GM21447 (cell line): ENCODE measurements around the gene PRPSAP1.
"Not testable (repeated sequence)": the region's sequence is repeated elsewhere in the genome, so short reads cannot be mapped to it uniquely, and the experiment has no call there.

ENCODE experiments used
- ATAC-seq: cut with Tn5 transposase; IDR thresholded peaks from one replicate; pipeline ENCODE4 v1.9.1; 2021; ENCODE audit not compliant: unreplicated experiment

The PRPSAP1 gene

DNA sequence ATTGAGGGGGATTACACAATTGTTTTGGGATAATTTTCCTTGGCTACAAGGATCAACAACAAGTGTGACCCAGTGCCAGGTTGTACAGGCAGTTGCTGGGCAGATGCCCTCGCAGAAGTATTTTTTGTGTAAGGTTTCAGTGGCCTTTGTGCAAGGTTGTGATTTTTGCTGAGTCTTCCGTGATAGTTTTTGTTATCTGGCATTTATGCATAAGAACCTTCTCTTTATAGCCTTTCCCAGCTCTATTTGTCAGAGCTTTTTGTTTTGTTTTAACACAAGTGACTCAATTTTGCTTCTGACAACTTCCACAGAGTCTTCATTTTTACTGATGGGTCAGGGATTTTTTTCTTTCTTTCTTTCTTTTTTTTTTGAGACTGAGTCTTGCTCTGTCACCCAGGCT is 6.7 kb upstream of the PRPSAP1 start:
- ATAC-seq, result no peak

DNA sequence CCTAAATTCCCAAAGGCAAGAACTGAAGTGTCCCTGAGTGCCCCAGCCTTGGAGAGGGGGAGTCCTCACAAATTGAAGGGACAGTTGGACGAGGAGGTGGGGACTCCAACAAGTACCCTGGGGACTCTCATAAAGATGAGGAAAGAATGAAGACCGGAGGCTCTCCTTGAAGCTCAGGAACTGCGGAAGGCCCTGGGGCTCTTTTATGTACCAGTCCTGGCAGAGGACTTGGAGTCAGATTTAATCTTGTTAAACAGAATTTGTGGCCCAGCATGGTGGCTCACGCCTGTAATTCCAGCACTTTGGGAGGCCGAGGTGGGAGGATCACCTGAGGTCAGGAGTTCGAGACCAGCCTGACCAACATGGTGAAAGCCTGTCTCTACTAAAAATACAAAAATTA is 6.1 kb upstream of the PRPSAP1 start:
- ATAC-seq, result not testable (repeated sequence)

DNA sequence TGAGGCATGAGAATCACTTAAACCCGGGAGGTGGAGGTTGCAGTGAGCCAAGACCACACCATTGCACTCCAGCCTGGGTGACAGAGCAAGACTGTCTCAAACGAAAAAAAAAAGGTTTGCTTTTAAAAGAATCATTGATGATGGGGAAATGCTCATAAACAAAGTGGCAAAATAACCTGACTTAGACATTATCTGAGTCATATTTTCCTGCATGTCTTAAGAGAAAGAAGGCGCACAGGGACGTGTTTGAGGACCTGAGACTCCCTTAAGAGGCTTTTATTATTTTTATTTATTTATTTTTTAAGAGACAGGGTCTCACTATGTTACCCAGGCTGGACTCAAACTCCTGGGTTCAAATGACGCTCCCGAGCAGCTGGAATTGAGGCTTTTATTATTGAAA is 5.7 kb upstream of the PRPSAP1 start:
- no peak for ATAC-seq

DNA sequence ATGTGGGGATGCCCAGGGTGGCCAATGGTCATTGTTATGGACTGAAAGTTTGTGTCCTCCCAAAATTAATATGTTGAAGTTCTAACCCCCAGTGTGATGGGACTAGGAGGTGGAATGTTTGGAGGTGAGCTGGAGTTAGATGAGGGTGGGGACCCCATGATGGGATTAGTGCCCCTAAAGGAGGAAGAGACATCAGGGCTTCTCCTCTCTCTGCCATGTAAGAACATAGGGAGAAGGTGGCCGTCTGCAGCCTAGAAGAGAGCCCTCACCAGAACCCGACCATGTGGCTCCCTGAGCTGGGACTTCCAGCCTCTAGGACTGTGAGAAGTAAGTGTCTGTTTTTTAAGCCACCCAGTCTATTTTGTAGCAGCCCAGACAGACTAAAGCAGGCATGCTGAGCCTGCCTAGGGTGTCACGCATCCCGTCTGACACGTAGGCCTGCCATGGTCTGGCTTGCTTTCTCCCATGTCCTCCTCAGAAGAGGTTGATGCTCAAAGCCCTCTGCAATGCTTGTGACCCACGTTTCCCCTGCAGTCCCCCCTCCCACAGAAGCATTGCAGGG is 4.0 kb upstream of the PRPSAP1 start:
- ATAC-seq, result no peak

DNA sequence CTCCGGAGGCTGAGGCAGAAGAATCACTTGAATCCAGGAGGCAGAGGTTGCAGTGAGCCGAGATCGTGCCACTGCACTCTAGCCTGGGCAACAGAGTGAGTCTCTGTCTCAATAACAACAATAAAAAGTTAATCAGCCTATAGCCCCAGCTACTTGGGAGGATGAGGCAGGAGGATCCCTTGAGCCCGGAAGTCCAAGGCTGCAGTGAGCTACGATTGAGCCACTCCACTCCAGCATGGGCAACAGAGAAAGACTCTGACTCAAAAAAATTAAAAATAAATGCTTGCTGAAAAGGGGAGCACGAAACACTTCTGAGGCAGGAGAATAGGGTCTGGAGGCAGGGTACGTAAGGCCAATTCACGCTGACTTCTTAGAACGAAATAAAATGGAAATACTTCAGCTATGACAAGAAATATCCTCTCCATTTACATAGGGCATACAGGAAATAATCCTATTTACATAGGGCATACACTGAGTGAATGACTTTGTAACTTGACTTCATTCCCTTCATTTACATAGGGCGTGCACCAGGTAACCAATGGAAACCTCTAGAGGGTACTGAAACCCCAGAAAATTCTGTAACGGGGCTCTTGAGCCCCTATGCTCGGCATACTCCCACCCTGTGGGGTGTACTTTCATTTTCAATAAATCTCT is 3.2 kb upstream of the PRPSAP1 start:
- ATAC-seq, result no peak

DNA sequence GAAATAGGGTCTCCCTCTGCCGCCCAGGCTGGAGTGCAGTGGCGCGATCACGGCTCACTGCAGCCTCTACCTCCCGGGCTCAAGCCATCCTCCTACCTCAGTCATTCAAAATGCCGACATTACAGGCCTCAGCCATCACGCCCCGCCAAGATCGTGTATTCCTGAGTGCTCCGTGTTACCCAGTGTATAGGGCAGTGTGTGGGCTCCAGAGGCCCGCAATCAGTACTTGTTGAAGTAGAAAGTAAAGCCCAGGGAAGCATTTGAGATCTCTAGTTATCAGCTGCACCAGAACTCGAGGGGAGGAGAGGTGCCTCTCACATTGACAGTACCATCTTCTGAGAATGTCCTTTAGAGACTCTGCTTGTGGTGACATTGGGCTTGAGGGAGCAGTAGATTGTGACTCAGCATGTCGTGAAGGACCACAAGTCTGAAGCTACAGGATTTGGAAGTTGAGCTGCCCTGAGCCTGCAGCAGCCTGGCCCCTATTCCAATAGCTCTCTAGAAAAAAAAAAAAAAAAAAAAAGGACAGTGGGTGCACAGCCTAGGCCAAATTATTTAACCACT is 1.1 kb upstream of the PRPSAP1 start:
- ATAC-seq, result no peak

DNA sequence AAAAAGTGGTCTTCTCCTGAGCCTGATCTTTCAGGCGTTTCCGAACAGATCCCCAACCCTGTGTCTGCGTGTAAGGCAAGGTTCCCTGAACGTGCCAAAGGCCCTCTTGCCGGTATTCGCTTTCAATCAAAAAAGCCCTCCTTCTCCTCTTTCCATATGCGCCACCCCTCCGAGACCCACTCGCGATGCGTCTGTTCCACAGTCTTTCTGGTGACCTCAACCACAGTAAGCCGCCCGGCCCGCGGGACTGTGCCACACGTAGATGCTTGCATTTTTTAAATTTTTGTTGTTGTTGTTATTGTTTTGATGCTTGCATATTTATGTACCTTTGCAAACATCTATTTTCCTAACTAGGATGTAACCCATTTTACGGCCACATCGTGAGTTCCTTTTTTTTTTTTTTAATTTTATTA is 607 bp upstream of the PRPSAP1 start:
- ATAC-seq, result no peak

DNA sequence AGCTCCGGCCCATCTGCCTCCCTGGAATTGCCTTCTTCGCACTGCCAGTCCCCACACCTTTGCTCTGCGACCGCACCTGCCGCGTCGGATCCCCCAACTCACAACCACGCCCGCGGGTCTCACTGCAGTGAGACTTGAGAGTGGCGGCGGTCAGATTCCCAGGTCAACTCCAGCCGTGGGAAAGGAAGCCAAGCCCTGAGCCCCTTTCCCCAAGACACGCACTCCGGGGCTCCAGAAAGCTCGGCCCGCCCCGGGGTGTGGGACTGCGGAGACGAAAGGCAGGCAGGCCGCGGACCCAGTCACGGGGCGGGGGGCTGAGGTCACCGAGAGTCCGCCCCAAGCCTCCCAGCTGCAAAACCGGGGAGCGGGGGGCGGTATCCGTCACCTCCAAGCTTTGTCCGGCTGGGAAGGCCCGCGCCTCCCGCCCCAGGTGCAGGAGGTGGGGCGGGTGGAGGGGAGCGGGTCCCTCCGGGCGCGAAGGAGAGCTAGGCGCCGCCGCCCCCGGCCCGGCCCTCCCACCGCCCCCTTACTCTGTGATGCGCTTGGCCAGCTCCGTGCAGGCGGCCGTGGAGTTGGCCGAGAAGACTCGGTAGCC is 615 bp downstream of the PRPSAP1 start:
- peak; percentile 29 for ATAC-seq

DNA sequence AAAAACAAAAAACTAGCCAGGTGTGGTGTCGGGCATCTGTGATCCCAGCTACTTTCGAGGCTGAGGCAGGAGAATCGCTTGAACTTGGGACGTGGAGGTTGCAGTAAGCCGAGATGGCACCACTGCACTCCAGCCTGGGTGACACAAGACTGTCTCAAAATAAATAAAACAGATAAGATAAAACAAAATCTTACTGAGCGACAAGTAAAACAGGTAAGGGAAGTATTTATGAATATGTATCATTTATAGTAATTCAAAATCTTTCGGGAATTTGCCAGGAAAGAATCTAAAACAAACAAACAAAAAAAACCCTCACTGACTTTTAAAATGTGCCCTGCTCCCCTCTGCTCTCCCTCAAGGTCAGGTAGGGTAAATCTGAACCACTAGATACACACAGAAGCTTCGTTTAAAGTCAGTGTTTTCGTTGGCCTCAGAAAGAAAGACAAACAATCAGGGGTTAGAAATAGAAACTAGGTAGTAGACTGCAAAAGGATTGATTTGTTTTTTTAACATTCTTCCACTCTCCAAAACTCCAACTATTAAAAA is 2.1 kb downstream of the PRPSAP1 start:
- no peak for ATAC-seq

DNA sequence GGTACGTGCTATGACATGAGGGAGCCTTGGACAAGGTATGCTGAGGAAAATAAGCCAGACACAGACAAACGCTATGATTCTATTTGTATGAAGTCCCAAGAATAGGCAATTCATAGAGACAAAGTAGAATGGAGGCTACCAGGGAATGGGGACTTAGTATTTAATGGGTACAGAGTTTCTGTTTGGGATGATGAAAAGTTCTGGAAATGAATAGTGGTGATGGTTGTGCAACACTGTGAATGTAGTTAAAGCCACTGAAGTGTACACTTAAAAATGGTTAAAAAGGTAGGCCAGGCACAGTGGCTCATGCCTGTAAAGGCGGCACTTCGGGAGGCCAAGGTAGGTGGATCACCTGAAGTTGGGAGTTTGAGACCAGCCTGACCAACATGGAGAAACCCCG is 3.3 kb downstream of the PRPSAP1 start:
- no peak for ATAC-seq

DNA sequence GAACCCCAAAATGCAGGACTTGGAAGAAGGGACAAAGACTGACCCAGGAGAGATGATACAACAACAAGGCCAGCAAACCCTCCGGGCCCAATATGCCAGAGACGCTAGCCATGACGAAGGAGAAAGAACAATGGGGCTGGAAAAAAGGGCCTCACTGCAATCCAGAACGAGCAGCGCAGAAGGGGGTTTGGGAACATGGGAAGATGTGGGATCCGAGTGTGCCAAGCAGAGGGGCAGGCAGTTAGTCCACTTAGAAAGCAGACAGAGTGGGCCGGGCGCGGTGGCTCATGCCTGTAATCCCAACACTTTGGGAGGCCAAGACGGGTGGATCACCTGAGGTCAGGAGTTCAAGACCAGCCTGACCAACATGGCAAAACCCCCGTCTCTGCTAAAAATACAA is 6.8 kb downstream of the PRPSAP1 start:
- ATAC-seq, result not testable (repeated sequence)

DNA sequence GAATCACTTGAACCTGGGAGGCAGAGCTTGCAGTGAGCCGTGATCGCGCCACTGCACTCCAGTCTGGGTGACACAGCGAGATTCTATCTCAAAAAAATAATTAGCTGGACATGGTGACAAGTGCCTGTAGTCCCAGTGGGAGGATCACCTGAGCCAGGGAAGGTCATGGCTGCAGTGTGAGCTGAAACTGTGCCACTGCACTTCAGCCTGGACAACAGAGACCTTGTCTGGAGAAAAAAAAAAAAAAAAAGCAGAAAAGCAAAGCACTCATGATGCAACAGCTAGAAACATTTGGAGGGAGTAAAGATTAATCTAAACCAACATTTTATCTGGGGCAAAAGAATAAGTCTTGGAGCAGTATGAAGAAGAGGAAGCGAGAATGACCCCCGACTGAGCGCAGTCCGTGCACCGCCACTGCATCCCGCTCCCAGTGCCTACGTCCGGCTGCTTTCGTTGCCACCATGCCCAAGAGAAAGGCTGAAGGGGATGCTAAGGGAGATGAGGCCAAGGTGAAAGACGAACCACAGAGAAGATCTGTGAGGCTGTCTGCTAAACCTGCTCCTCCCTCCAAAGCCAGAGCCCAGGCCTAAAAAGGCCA is 8.2 kb downstream of the PRPSAP1 start:
- no peak for ATAC-seq

DNA sequence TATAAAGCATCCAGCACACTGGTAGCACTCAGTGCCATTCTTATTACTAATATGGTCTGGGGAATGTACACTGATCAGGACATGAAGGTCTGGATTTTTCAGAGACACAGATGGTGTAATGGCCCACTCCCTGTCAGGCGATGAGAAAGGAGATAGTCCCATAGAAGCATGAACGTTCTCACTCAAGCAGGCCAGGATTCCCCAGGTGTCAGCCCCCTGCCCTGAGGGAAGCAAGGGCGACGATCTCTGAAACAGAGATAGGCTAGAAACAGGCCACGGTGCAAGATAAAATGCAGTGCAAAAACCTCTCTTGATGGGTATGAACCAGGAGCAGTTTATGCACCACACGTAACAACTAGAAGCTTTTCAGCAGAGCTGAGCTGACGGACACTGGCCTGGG is 10.6 kb downstream of the PRPSAP1 start:
- no peak for ATAC-seq

DNA sequence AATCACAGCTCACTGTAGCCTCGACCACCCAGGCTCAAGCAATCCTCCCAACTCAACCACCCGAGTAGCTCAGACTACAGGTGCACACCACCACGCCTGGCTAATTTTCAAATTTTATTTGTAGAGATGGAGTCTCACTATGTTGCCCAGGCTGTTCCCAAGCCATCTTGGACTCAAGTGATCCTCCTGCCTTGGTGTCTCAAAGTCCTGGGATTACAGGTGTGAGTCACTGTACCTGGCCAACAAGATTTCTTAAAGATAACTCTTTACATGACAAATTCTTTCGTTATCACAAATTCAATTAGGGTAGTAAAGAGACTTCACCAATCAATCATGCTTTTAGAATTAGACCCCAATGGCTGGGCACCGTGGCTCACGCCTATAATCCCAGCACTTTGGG is 12.4 kb downstream of the PRPSAP1 start:
- ATAC-seq, result no peak

DNA sequence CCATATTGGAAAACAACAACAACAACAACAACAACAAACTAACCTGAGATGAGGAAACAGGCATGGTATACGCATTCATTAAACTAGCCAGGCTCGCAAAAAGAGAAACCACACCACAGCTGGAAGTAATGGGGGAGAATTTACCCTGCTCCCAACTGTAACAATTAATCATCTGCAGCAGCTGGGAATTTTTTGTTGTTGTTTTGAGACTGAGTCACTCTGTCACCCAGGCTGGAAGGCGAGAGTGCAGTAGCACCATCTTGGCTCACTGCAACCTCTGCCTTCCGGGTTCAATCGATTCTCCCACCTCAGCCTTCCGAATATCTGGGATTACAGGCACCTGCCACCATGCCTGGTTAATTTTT is 16.3 kb downstream of the PRPSAP1 start:
- no peak for ATAC-seq

DNA sequence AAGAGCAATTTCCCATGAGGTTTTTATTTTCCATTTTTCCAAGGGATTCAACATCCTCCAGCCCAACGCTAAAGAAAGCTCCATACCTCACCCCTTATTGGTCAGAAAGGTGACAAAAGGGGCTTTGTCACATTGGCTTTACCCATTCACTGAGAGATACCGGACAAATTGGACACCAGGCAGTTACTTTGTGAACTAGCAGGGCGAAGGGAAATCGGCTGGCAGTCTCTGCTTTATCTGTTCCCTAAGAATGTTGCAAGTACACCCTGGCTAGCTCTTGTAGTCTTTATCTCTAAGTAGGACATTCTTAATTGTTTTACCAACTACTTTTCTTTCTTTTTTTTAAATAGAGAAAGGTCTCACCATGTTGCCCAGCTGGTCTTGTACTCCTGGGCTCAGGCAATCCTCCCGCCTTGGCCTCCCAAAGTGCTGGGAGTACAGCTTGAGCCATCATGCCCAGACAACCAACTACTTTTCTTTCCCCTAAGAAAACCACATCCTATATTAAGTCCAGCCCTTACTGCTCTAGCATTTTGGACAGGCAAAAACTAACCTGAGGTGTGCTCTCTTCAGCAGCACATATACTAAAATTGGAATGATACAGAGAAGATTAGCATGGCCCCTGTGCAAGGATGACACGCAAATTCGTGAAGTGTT is 16.8 kb downstream of the PRPSAP1 start:
- ATAC-seq, result no peak

DNA sequence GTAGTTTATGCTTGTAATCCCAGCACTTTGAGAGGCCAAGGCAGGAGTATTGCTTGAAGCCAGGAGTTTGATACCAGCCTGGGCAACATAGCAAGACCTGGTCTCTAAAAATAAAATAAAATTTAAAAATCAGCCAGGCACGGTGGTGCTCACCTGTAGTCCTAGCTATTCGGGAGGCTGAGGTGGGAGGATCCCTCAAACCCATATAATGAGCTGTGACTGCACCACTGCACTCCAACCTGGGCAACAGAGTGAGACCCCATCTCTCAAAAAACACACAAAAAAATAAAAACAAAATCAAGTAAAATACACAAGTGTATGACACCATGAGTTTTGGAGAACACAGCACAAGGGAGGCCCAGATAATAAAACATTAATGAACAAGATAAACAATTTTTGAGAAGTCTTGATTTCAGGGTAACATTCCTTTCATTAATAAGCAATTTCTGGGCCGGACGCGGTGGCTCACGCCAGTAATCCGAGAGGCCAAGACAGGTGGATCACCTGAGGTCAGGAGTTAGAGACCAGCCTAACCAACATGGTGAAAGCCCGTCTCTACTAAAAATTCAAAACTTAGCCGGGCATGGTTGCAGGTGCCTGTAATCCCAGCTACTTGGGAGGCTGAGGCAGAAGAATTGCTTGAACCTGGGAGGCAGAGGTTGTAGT is 17.9 kb downstream of the PRPSAP1 start:
- ATAC-seq, result no peak

DNA sequence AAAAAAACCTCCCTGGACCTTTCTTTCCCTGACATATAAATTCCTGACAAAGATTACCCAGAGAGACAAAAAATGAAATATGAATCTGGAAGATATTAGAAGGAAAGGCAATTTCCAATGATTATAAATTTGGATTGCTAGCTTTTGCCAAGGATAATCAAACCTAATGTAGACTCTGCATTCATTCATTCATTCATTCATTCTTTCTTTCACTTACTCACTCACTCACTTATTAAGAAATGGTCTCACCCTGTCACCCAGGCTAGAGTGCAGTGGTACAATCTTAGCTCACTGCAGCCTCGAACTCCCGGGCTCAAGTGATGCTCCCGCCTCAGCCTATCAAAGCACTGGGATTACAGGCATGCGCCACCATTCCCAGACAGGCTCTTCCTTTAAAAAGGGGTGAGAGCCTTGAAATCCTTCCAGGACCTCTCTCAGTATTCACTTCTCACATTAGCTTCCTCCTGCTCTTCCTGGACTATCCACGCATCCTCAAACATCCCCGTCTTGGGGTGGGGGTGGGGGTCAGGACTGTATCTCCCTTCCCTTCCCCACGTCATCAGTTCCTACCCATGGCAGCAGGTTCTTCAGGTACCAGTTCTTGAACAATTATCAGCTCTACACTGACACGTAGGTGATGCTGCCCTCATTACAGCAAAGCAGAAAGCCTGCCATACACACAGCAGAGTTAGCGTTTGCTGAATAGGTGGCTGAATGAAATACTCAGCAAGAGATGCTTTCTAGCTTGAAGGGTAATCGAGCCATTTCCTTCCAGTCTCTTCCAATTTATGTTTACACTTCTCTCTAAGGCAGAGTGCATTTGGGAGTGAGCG is 19.8 kb downstream of the PRPSAP1 start:
- ATAC-seq, result no peak

DNA sequence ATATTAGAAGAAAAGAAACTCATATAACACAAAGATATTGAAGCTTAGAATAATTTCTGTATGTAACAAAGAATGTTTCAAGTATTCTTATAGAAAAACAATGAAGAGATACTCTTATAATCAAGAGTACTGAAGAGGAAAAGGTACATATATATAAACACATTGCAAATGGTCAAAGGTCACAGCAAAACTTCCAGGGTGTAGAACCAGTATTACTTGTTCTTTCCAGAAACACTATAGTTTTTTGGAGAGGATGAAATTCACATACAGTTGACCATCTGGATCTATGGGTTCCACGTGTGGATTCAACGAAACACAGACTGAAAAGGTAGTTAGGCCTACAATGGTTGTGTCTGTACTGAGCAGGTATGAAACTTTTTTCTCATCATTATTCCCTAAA is 22.6 kb downstream of the PRPSAP1 start:
- ATAC-seq, result no peak

DNA sequence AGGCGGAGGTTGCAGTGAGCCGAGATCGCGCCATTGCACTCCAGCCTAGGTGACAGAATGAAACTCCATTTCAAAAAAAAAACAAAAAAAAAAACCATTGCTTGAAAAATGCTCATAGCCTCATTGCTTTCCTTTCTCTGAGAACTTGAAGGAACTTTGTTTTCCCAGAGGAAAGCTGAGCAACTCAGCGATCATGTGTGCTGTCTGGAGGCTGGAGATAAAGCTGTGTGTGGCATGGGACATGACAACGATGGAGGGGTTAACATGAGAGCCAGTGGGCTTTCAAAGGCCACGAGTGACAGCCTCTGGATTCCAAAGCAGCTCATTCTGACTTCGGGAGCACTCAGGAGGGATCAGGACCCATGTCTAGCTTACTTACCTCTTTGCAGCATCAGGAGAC is 24.1 kb downstream of the PRPSAP1 start:
- no peak for ATAC-seq
